Astrocyte (in vitro differentiated cells and primary cell): ENCODE data around the gene MACO1. TPM values are rescaled to one million over a fixed set of nuclear protein-coding genes. Genes with fewer than 3 reads are reported as not detected.

ENCODE experiments used
- DNase-seq: peaks from one replicate; pipeline ENCODE4 v3.0.0-alpha.2; 2010; ENCODE audit warnings: low read depth
- FAIRE-seq: peaks from 2 replicates; lab custom pipeline; 2011; peaks lifted over from hg19 to GRCh38; lab: Jason Lieb, UNC
- H2AFZ ChIP-seq: 2 replicates; pipeline ENCODE4 v1.6.0; 2012; ENCODE audit warnings: low read depth, low read length, inconsistent platforms
- H3K27ac ChIP-seq: 2 replicates; pipeline ENCODE4 v1.5.1; 2011; ENCODE audit warnings: low read depth, low read length, inconsistent platforms
- H3K27me3 ChIP-seq: 2 replicates; pipeline ENCODE4 v1.6.0; 2011; ENCODE audit warnings: low read length, inconsistent platforms; ENCODE audit not compliant: insufficient read depth
- H3K36me3 ChIP-seq: 2 replicates; pipeline ENCODE4 v1.5.1; 2011; ENCODE audit warnings: low read length, inconsistent platforms; ENCODE audit not compliant: insufficient read depth
- H3K4me1 ChIP-seq: 2 replicates; pipeline ENCODE4 v1.5.1; 2011; ENCODE audit warnings: low read length, inconsistent platforms; ENCODE audit not compliant: insufficient read depth
- H3K4me2 ChIP-seq: 2 replicates; pipeline ENCODE4 v1.6.0; 2012; ENCODE audit warnings: low read length, inconsistent platforms
- H3K4me3 ChIP-seq: 2 replicates; pipeline ENCODE4 v1.5.1; 2011; ENCODE audit warnings: low read depth, mild to moderate bottlenecking, low read length, inconsistent platforms; ENCODE audit not compliant: insufficient read depth
- H3K79me2 ChIP-seq: 2 replicates; pipeline ENCODE4 v1.6.0; 2012; ENCODE audit warnings: mild to moderate bottlenecking, low read length, inconsistent platforms; ENCODE audit not compliant: insufficient read depth
- H3K9ac ChIP-seq: 2 replicates; pipeline ENCODE4 v1.6.0; 2012; ENCODE audit warnings: mild to moderate bottlenecking, low read length, inconsistent platforms
- H3K9me3 ChIP-seq: 2 replicates; pipeline ENCODE4 v1.5.1; 2012; ENCODE audit warnings: low read depth, mild to moderate bottlenecking, low read length, inconsistent platforms; ENCODE audit not compliant: insufficient read depth
- H4K20me1 ChIP-seq: 2 replicates; pipeline ENCODE4 v1.6.0; 2012; ENCODE audit warnings: low read length, inconsistent platforms; ENCODE audit not compliant: insufficient read depth
- H3K27ac Mint-ChIP-seq: one replicate; pipeline ENCODE4 v1.8.0; 2021; ENCODE audit warnings: mild to moderate bottlenecking, mixed read lengths; ENCODE audit not compliant: unreplicated experiment
- H3K27me3 Mint-ChIP-seq: one replicate; pipeline ENCODE4 v1.8.0; 2021; ENCODE audit warnings: low read depth, mixed read lengths; ENCODE audit not compliant: unreplicated experiment
- H3K36me3 Mint-ChIP-seq: one replicate; pipeline ENCODE4 v1.8.0; 2021; ENCODE audit warnings: low read depth, mixed read lengths; ENCODE audit not compliant: unreplicated experiment
- H3K4me1 Mint-ChIP-seq: one replicate; pipeline ENCODE4 v1.8.0; 2021; ENCODE audit warnings: low read depth, mixed read lengths; ENCODE audit not compliant: unreplicated experiment
- H3K4me3 Mint-ChIP-seq: one replicate; pipeline ENCODE4 v1.8.0; 2021; ENCODE audit warnings: mild to moderate bottlenecking, moderate library complexity, mixed read lengths; ENCODE audit not compliant: unreplicated experiment
- H3K9me3 Mint-ChIP-seq: one replicate; pipeline ENCODE4 v1.8.0; 2021; ENCODE audit warnings: mild to moderate bottlenecking, mixed read lengths; ENCODE audit not compliant: unreplicated experiment
- CTCF ChIP-seq: IDR thresholded peaks from 2 replicates; pipeline ENCODE4 v1.5.1; 2011; ENCODE audit warnings: low read depth, mild to moderate bottlenecking, inconsistent platforms, low read length, moderate library complexity; ENCODE audit not compliant: insufficient read depth
- EZH2 ChIP-seq: IDR thresholded peaks from 2 replicates; pipeline ENCODE4 v1.6.1; 2012; ENCODE audit warnings: mild to moderate bottlenecking, low read length, inconsistent platforms; ENCODE audit not compliant: insufficient read depth
- total RNA-seq: library from RNA; stranded (reverse); gene quantifications from 2 replicates; pipeline ENCODE4 v1.2.1, GENCODE V29; 2021

The MACO1 gene
- total RNA-seq, 1 donor from 2014 or later: 31.8 TPM

- H3K4me2 ChIP-seq: no peak overlapping the region
- no peaks in the 10 kb centered on the region for H3K27me3 ChIP-seq
- H3K9me3 ChIP-seq: no peaks in the 10 kb centered on the region
- H3K27me3 Mint-ChIP-seq: no peaks in the 10 kb centered on the region
- no peaks in the 10 kb centered on the region for H3K4me1 ChIP-seq
- H3K36me3 ChIP-seq: peaks cover 7% of the 10 kb centered on the region
- H3K4me3 Mint-ChIP-seq: no peak overlapping the region
- TF ChIP-seq CTCF (no peak), EZH2 (no peak)
- peaks cover 9% of the 10 kb centered on the region for H3K4me1 Mint-ChIP-seq
- no peak overlapping the region for H3K4me3 ChIP-seq
- H3K79me2 ChIP-seq: peaks cover 61% of the 10 kb centered on the region
- no peaks in the 10 kb centered on the region for H3K9me3 Mint-ChIP-seq
- DNase-seq (no peak), FAIRE-seq (no peak)
- H3K9ac ChIP-seq: no peak overlapping the region
- H4K20me1 ChIP-seq: peaks cover 48% of the 10 kb centered on the region
- H3K36me3 Mint-ChIP-seq: no peaks in the 10 kb centered on the region
- H2AFZ ChIP-seq: no peak overlapping the region
- H3K27ac Mint-ChIP-seq: no peak overlapping the region
- no peak overlapping the region for H3K27ac ChIP-seq
Measured at GRCh38 chr1:25445993-25446538, 15.4 kb downstream of the MACO1 start.

- Mint-ChIP-seq H3K4me3 (no peak overlapping the region), H3K9me3 (no peaks in the 10 kb centered on the region), H3K27me3 (no peaks in the 10 kb centered on the region), H3K27ac (no peak overlapping the region), H3K36me3 (peaks cover 2% of the 10 kb centered on the region), H3K4me1 (peaks cover 2% of the 10 kb centered on the region)
- no peak overlapping the region for H3K9ac ChIP-seq
- H3K4me2 ChIP-seq: no peak overlapping the region
- no peak for FAIRE-seq
- H3K79me2 ChIP-seq: peaks cover 50% of the 10 kb centered on the region
- no peaks in the 10 kb centered on the region for H3K27me3 ChIP-seq
- no peak overlapping the region for H3K4me3 ChIP-seq
- H3K9me3 ChIP-seq: no peaks in the 10 kb centered on the region
- H3K4me1 ChIP-seq: no peaks in the 10 kb centered on the region
- peaks cover 34% of the 10 kb centered on the region for H4K20me1 ChIP-seq
- no peak overlapping the region for H3K27ac ChIP-seq
- DNase-seq: peak; percentile 10
- no peak overlapping the region for H2AFZ ChIP-seq
- no peak for TF ChIP-seq EZH2
- TF ChIP-seq CTCF: no peak
- peaks cover 7% of the 10 kb centered on the region for H3K36me3 ChIP-seq
Measured at GRCh38 chr1:25447547-25447946, 16.9 kb downstream of the MACO1 start.

- Mint-ChIP-seq H3K9me3 (no peaks in the 10 kb centered on the region), H3K27ac (no peak overlapping the region), H3K4me1 (no peaks in the 10 kb centered on the region), H3K27me3 (no peaks in the 10 kb centered on the region), H3K4me3 (no peak overlapping the region), H3K36me3 (peaks cover 4% of the 10 kb centered on the region)
- Histone ChIP-seq H3K79me2 (peaks cover 18% of the 10 kb centered on the region), H3K27ac (no peak overlapping the region), H3K4me1 (no peaks in the 10 kb centered on the region), H3K4me3 (no peak overlapping the region), H4K20me1 (peaks cover 11% of the 10 kb centered on the region), H3K4me2 (no peak overlapping the region), H3K27me3 (no peaks in the 10 kb centered on the region), H3K36me3 (peaks cover 7% of the 10 kb centered on the region), H3K9ac (no peak overlapping the region), H3K9me3 (no peaks in the 10 kb centered on the region), H2AFZ (no peak overlapping the region)
- TF ChIP-seq CTCF (no peak), EZH2 (no peak)
- DNase-seq (no peak), FAIRE-seq (no peak)
Measured at GRCh38 chr1:25450891-25451290, 20.2 kb downstream of the MACO1 start.
